ENCODE data around the gene EHD4.

GRCh38 chr15:41847981-41848380 is 124.4 kb downstream of the EHD4 start:
- no peak for TF ChIP-seq CTCF (IDR thresholded peaks at IDR 0.05; ENCODE audit: low read depth, low read length)
- TF ChIP-seq EZH2phosphoT487 (IDR thresholded peaks at IDR 0.05; ENCODE audit: low read depth): no peak
